ENCODE results near the gene TBC1D23. TPM values are rescaled to one million over a fixed set of nuclear protein-coding genes. Genes with fewer than 3 reads are reported as not detected.

The TBC1D23 gene
- 10.9 and 12.7 TPM in 2 replicates for total RNA-seq

GRCh38 chr3:100260685-100261484, at the start of gene TBC1D23:
TBC1D23 (plus strand) TSS chr3:100260992; CDS start chr3:100261019, 27 bp downstream.

GRCh38 chr3:100334488-100335351, 73.9 kb downstream of the TBC1D23 start, which contains the start of gene NIT2:
NIT2 (plus strand) TSS chr3:100334757; CDS start chr3:100334792, 35 bp downstream.

Other genes with a start within 250 kb of the TBC1D23 start
- gene FILIP1L, start 146.5 kb upstream of the TBC1D23 start, total RNA-seq = 25.7 and 38.9 TPM in 2 replicates
- gene NIT2, start 73.8 kb downstream of the TBC1D23 start, total RNA-seq = 12.7 and 17.1 TPM in 2 replicates
- gene TOMM70, start 140.1 kb downstream of the TBC1D23 start, total RNA-seq = 20.4 and 30.8 TPM in 2 replicates
- gene LNP1, start 140.5 kb downstream of the TBC1D23 start, total RNA-seq = 0.63 and 1.8 TPM in 2 replicates
- 5.4 and 7.2 TPM in 2 replicates for gene TMEM45A, start 231.6 kb downstream of the TBC1D23 start, total RNA-seq